Left renal cortex interstitium (tissue), 4 donors: Measurements from ENCODE around the gene CSMD2. TPM values are rescaled to one million over a fixed set of nuclear protein-coding genes. Genes with fewer than 3 reads are reported as not detected.

Experiments
- DNase-seq, 4 donors: peaks; one replicate each; pipeline ENCODE4 v3.0.0-alpha.2; 2013; ENCODE audit warnings: low read depth in 4 of 4, low spot score in 2 of 4, missing footprints in 1 of 4
- polyA plus RNA-seq, 4 donors: library from polyadenylated mRNA; unstranded; fragments of 120-200 nt; gene quantifications; one replicate each; pipeline ENCODE4 v1.2.1, GENCODE V29; 2013; ENCODE audit not compliant: insufficient read length in 4 of 4

Gene CSMD2
- polyA plus RNA-seq, 4 donors: 0.60 to 1.4 (median 0.92) TPM

- DNase-seq: no peak
Observed at GRCh38 chr1:34060901-34061415, 104.1 kb downstream of the CSMD2 start.

- DNase-seq: no peak
Observed at GRCh38 chr1:34060187-34060730, 104.8 kb downstream of the CSMD2 start.

GRCh38 chr1:34057347-34058130 lies 107.5 kb downstream of the CSMD2 start:
- DNase-seq: peak in 1 of 4 donors; percentile 2

GRCh38 chr1:34055818-34056217 lies 109.2 kb downstream of the CSMD2 start:
- no peak for DNase-seq

DNA sequence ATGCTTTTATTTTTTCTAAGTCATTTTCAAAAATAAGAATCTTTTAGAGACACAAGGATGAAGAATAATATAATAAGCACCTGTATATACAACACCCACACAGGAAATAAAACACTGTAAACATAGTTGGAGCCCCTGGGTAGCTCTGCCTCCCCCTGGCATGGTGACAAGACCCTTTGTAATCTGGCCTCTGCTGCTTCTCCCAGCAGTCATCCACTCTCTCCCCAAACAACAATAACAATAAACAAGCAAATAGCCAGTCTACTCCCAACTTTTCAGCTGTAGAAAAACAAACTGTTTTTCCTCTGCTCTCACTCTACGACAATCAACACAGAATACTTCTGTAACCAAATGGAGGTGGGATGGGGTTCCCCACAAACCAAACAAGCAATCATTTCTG lies 110.1 kb downstream of the CSMD2 start:
- DNase-seq: no peak

GRCh38 chr1:34053660-34054059 lies 111.4 kb downstream of the CSMD2 start:
- no peak for DNase-seq

DNA sequence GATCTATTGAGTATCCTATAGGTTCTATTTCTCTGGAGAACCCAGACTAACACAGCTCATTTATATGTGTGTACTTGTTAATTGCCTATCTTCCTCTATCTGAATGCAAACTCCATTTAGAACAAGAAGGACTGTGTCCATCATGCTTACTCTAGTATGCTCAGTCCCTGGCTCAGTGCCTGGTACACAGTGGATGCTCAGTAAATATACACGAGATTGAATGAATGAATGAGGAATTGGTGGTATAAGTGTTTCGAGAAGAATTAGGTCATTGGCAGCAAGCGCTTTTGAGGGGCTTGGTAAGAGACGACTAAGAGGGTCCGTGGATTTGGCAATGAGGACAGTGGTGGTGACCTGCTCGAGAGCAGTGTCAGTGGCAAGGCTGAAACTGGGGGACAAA lies 112.5 kb downstream of the CSMD2 start:
- DNase-seq: no peak

DNA sequence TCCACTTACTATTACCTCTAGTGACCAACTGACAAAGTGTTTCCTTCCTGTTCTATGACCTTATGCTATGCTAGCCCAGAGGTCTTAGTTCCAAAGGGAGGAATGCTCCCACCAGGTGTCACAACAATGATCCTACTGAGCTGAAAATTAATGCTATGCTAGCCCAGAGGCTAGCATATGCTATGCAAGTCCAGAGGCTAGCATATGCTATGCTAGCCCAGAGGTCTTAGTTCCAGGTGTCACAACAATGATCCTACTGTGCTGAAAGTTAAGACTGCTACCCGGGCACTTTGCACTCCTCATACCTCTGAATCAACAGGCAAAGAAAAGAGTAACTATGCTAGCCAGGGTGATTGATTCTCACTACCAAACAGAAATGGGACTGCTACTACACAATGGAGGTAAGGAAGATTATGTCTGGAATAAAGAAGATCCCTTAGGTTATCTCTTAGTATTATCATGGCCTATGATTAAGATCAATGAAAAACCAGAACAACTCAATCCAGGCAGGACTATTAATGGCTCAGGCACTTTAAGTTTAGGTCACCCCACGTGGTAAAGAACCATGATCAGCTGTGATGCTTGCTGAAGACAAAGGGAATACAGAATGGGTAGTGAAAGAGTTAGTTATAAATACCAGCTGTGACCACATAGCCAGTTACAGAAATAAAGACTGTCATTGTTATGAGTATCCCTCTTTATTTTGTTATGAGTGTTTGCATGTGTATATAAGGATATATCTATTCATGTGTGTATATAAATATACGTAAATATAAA lies 114.1 kb downstream of the CSMD2 start:
- DNase-seq: no peak

GRCh38 chr1:34049994-34050393 lies 115.0 kb downstream of the CSMD2 start:
- DNase-seq: no peak

- DNase-seq: no peak
Observed at GRCh38 chr1:34049477-34049876, 115.6 kb downstream of the CSMD2 start.

- no peak for DNase-seq
Observed at GRCh38 chr1:34037856-34038255, 127.2 kb downstream of the CSMD2 start.

DNA sequence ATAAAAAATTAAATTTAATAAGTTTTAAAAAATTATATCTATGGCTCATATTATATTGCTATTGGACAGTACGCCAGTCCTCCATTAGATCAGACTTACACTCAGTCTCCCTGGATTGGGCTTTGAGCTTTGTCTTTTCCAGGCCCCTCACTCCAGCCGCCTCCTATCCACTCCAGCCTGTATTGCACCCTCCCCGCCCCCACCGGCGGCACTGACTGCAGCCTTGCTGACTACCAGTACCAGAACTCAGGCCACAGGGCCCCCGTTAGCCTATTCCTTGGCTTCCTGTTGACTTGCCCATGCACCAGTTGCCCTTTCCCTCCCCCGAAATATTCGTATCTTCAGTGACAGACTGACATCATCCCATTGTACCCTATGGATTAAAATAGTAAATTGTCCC lies 127.9 kb downstream of the CSMD2 start:
- DNase-seq: no peak

- DNase-seq: no peak
Observed at GRCh38 chr1:34034036-34034435, 131.0 kb downstream of the CSMD2 start.

DNA sequence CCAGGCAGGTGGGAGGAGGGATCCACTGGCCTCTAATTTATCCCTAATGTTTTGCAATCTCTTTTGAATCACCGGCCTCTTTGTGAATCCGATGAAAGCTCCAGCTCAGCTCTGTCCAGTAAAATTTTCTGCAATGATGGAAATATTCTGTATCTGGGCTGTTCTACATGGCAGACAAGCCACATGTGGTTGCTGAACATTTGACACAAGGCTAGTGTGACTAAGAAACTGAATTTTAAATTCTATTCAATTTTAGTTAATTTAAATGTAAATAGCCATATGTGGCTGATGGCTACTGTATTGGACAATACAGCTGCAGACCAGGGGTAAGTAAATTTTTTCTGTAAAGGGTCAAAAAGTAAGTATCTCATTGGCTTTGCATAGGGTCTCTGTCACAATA lies 135.1 kb downstream of the CSMD2 start:
- DNase-seq: no peak

DNA sequence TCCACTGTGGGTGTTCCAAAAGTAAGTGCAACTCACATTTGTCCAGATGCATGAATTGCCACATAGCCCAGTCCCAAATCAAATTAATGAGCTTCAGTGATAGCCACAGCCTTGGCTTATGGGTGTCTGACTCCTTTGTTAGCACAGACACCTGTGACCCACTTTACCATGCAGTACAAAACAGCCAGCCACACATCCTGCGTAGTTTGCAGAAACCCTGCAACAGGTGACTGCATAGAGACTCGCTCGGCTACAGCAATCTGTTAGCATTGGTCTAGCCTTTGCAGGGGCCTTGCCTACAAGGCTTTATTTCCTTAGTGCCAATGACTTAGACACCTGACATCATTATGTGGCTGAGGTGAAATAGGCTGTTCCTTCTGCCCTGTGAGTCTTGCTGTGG lies 135.5 kb downstream of the CSMD2 start:
- no peak for DNase-seq

DNA sequence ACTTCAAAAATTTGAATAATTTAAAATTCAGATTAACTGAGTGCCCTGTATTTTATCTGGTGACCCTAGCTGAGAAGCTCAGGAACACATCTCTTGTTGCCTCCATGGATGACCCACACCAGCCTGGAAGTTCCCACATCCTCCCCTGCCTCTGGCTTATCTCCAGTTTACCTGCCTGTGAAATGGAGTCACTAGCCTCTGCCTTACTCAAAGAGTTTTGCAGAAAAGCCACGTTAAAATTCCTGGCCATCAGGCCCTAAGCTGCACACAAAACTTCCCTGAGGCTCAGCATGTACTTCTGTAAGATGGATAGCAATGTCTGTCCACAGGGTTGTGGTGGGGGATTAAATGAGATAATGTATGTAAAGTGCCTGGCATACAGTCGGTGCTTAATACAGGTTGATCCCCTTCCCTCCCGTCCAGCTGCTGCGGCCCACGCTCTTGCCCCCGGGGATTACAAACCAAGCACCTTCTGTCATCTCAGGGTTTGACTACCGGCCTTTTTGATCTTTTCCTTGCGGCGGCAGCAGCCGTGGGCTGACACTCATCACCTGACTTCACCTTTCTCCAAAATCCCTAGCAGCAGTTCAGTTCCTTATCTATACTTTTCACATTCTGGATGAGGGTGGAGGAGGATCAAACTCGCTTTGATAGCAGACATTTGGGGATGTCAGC lies 136.5 kb downstream of the CSMD2 start:
- no peak for DNase-seq

- DNase-seq: no peak
Observed at GRCh38 chr1:34025675-34026074, 139.4 kb downstream of the CSMD2 start.

DNA sequence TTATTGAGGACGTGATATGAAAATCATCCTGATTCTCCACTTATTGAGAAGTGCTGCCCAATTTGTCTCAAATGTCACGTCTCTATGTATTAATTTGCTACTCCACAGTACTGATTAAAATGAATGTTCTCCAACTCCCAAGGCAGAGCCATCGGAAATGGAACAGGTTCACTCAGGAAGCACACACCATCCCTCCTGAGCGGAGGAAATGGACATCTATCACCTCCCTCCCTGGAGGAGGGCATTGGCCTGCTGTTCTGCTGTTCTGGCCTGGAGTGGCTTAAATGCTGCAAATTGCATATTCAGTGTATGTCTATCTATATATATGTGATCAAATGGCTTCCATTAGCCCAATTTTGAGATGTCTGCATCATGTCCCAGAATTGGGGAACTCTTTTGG lies 140.5 kb downstream of the CSMD2 start:
- DNase-seq: no peak

DNA sequence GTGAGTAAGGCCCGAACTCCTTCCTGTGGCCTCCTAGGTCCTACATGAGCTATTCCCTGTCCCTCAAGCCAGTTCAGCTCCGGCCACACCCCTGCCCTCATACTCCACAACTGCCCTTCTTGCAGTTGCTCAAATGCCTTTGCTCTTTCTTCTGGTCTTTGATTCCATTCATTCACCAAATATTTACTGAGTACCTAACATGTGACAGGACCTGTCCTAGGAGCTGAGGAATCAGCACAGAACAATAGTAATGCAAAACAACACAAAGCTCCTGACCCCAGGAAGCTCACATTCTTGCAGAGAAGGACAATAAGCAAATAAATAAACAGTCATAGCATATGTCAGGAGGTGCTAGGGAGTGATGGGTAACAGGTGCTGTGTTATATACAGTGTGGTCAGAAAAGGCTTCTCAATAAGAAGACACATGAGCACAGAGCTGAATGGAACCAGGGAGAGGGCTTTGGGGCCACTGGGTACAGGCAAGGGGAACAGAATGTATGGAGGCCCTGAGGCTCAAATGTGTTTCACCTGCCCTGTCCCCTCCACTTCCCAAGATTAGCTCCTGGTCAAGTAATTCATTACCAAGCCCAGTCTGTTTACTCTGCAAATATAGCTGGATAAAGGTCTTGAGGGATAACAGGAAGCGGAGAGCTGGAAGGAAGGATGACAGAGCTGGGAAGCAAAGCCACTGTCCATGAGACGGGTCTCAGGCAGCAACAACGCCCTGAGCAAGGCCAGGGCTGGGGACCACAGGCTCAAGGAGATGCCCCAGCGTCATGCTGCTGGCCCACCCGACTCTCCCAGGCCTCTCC lies 145.1 kb downstream of the CSMD2 start:
- DNase-seq: no peak

DNA sequence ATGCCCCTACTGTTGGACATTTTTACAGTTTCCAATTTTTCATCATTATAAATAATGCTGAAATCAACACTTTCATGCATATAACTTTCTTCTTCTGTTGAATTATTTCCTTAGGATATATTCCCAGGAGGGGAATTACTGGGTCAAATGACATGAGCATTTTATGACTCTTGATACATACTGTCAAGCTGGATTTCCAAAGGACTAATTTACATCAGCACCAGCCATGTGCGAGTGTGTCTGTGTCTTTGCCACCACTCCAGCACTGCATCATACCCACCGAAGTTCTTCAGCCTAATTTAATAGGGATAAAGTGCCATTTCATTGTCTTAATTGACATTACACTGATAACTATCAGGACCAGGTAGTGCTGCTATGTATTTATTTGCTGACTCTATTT lies 146.7 kb downstream of the CSMD2 start:
- DNase-seq: no peak
